HCT116 (cell line): ENCODE data around the gene SH2D7. TPM values are rescaled to one million over a fixed set of nuclear protein-coding genes. Genes with fewer than 3 reads are reported as not detected.

Experiments used
- ATAC-seq: fragments of 200-7000 bp; cut with Tn5 transposase; 2 replicates; pipeline ENCODE4 v1.9.1; 2020; ENCODE audit warnings: mild to moderate bottlenecking, moderate library complexity
- BruUV-seq: library from RNA; stranded (reverse); fragments of 400-500 nt; replicated peaks from 2 replicates; lab custom pipeline; 2021; lab: Mats Ljungman, UMichigan
- CTCF ChIA-PET: fragments of 300-600 bp; sonication (Branson Sonifier 250); formaldehyde crosslinking; loops from one replicate; lab custom pipeline; 2021; ENCODE audit warnings: antibody characterized with exemption; lab: Charles Lee
- POLR2A ChIA-PET: fragments of 300-600, 350-600 bp; sonication (Branson Sonifier 250); formaldehyde crosslinking; loops from one replicate; lab custom pipeline; 2021; ENCODE audit warnings: antibody characterized with exemption; lab: Charles Lee
- RAD21 ChIA-PET, 2 experiments: fragments of 300-600 bp; sonication (Branson Sonifier 250); formaldehyde crosslinking; loops; one replicate each; lab custom pipeline; 2023; ENCODE audit warnings: low total read pairs in 2 of 2; ENCODE audit not compliant: uncharacterized antibody in 2 of 2, unreplicated experiment in 2 of 2, low non-redundant PET in 1 of 2; lab: Charles Lee
- DNase-seq: peaks from one replicate; pipeline ENCODE4 v3.0.0-alpha.2; 2010; ENCODE audit warnings: low read depth, low spot score
- H2AFZ ChIP-seq: fragments of 200-600 bp; shearing (Covaris generic), sonication (generic); 2 replicates; pipeline ENCODE4 v1.6.1; 2017; ENCODE audit warnings: low read depth, mixed run types, mixed read lengths, antibody characterized with exemption, low read length; ENCODE audit not compliant: poor library complexity, severe bottlenecking
- H3K27ac ChIP-seq: 2 replicates; pipeline ENCODE4 v1.5.1; 2012; ENCODE audit warnings: low read depth, low read length
- H3K27me3 ChIP-seq: fragments of 200-600 bp; sonication (generic); 2 replicates; pipeline ENCODE4 v1.6.1; 2016; ENCODE audit warnings: mixed run types, low read length, mixed read lengths; ENCODE audit not compliant: insufficient read depth
- H3K36me3 ChIP-seq, 2 experiments: fragments of 200-500 bp in 1 of 2; fragments of 200-600 bp in 1 of 2; sonication (Bioruptor generic) in 1 of 2; sonication (generic) in 1 of 2; 2 replicates each; pipeline versions ENCODE4 v1.5.1 to v1.6.1; 2014 to 2016; ENCODE audit warnings: low read length in 2 of 2, inconsistent platforms in 1 of 2, mixed read lengths in 1 of 2, mixed run types in 1 of 2; ENCODE audit not compliant: insufficient read depth in 2 of 2, control insufficient read depth in 1 of 2
- H3K4me1 ChIP-seq, 2 experiments: fragments of 200-600 bp in 1 of 2; sonication (generic) in 1 of 2; 2 replicates each; pipeline versions ENCODE4 v1.5.1 to v1.6.1; 2012 to 2017; ENCODE audit warnings: low read length in 2 of 2, inconsistent platforms in 1 of 2, mild to moderate bottlenecking in 1 of 2, mixed read lengths in 1 of 2, mixed run types in 1 of 2, moderate library complexity in 1 of 2; ENCODE audit not compliant: insufficient read depth in 2 of 2, control insufficient read depth in 1 of 2
- H3K4me2 ChIP-seq: fragments of 200-600 bp; sonication (generic); 2 replicates; pipeline ENCODE4 v1.6.1; 2017; ENCODE audit warnings: mixed run types, low read length, mixed read lengths
- H3K4me3 ChIP-seq, 2 experiments: fragments of 200-600 bp in 1 of 2; sonication (generic) in 1 of 2; replicated peaks in 1 of 2; 2 replicates each; pipeline ENCODE4 v1.5.1; 2011 to 2016; ENCODE audit warnings: low read length in 2 of 2, control low read depth in 1 of 2, low read depth in 1 of 2, mild to moderate bottlenecking in 1 of 2, mixed read lengths in 1 of 2, mixed run types in 1 of 2
- H3K79me2 ChIP-seq: fragments of 200-600 bp; sonication (generic); 2 replicates; pipeline ENCODE4 v1.6.1; 2017; ENCODE audit warnings: mild to moderate bottlenecking, mixed run types, low read length, moderate library complexity, mixed read lengths; ENCODE audit not compliant: insufficient read depth
- H3K9ac ChIP-seq: fragments of 200-600 bp; sonication (generic); 2 replicates; pipeline ENCODE4 v1.6.1; 2016; ENCODE audit warnings: low read length, mixed read lengths
- H3K9me2 ChIP-seq: fragments of 200-600 bp; sonication (generic), shearing (Covaris generic); 2 replicates; pipeline ENCODE4 v1.6.1; 2017; ENCODE audit warnings: mixed run types, mild to moderate bottlenecking, moderate library complexity; ENCODE audit not compliant: insufficient read depth
- H3K9me3 ChIP-seq, 2 experiments: fragments of 200-500 bp in 1 of 2; fragments of 200-600 bp in 1 of 2; sonication (Bioruptor generic) in 1 of 2; sonication (generic) in 1 of 2; 2 replicates each; pipeline ENCODE4 v1.6.1; 2014 to 2017; ENCODE audit warnings: low read length in 2 of 2, mixed read lengths in 2 of 2, inconsistent platforms in 1 of 2, low read depth in 1 of 2, mild to moderate bottlenecking in 1 of 2, mixed run types in 1 of 2, moderate library complexity in 1 of 2; ENCODE audit not compliant: control insufficient read depth in 1 of 2, insufficient read depth in 1 of 2
- H4K20me1 ChIP-seq: fragments of 200-600 bp; sonication (generic), shearing (Covaris generic); 2 replicates; pipeline ENCODE4 v1.6.1; 2017; ENCODE audit warnings: mixed run types, mild to moderate bottlenecking, moderate library complexity; ENCODE audit not compliant: insufficient read depth
- CBX3 ChIP-seq: IDR thresholded peaks from 2 replicates; pipeline ENCODE4 v1.6.1; 2012; ENCODE audit warnings: low read depth
- CEBPB ChIP-seq: IDR thresholded peaks from 2 replicates; pipeline ENCODE4 v1.6.1; 2012; ENCODE audit warnings: low read depth
- CTCF ChIP-seq, 3 experiments: fragments of 200-600 bp in 1 of 3; sonication (generic) in 1 of 3; IDR thresholded peaks in 2 of 3; conservative IDR thresholded peaks in 1 of 3; 2 replicates each; pipeline ENCODE4 v1.5.1; 2012 to 2017; ENCODE audit warnings: low read depth in 2 of 3, low read length in 2 of 3, antibody characterized with exemption in 1 of 3, borderline replicate concordance in 1 of 3, control low read depth in 1 of 3, mild to moderate bottlenecking in 1 of 3, mixed read lengths in 1 of 3, mixed run types in 1 of 3, moderate library complexity in 1 of 3; ENCODE audit not compliant: insufficient read depth in 1 of 3
- ELF1 ChIP-seq: IDR thresholded peaks from 2 replicates; pipeline ENCODE4 v1.6.1; 2012; ENCODE audit warnings: low read depth, borderline replicate concordance
- JUND ChIP-seq: IDR thresholded peaks from 2 replicates; pipeline ENCODE4 v1.6.1; 2012
- POLR2A ChIP-seq: IDR thresholded peaks from 2 replicates; pipeline ENCODE4 v1.7.0; 2011; ENCODE audit warnings: borderline replicate concordance; ENCODE audit not compliant: insufficient read depth, insufficient read length; ENCODE audit errors: extremely low read depth
- POLR2AphosphoS5 ChIP-seq: IDR thresholded peaks from 2 replicates; pipeline ENCODE4 v1.6.1; 2011; ENCODE audit warnings: mild to moderate bottlenecking, low read depth, low read length, moderate library complexity
- RAD21 ChIP-seq: IDR thresholded peaks from 2 replicates; pipeline ENCODE4 v1.6.1; 2012; ENCODE audit warnings: low read depth, mild to moderate bottlenecking
- REST ChIP-seq: IDR thresholded peaks from 2 replicates; pipeline ENCODE4 v1.6.1; 2012; ENCODE audit warnings: low read depth
- SIN3A ChIP-seq: IDR thresholded peaks from 2 replicates; pipeline ENCODE4 v1.6.1; 2012; ENCODE audit warnings: low read depth
- SP1 ChIP-seq: IDR thresholded peaks from 2 replicates; pipeline ENCODE4 v1.6.1; 2012; ENCODE audit warnings: low read depth
- SRF ChIP-seq: IDR thresholded peaks from 2 replicates; pipeline ENCODE4 v1.6.1; 2012; ENCODE audit warnings: low read depth
- YY1 ChIP-seq: IDR thresholded peaks from 2 replicates; pipeline ENCODE4 v1.6.1; 2011; ENCODE audit warnings: low read length, low read depth, moderate library complexity, mild to moderate bottlenecking; ENCODE audit not compliant: insufficient replicate concordance; ENCODE audit errors: extremely low read depth
- ZBTB33 ChIP-seq: IDR thresholded peaks from 2 replicates; pipeline ENCODE4 v1.6.1; 2011; ENCODE audit warnings: mild to moderate bottlenecking, low read length, moderate library complexity; ENCODE audit not compliant: insufficient replicate concordance; ENCODE audit errors: extremely low read depth
- ZFX ChIP-seq: fragments of 450-650 bp; IDR thresholded peaks from 2 replicates; pipeline ENCODE4 v1.6.1; 2017
- intact Hi-C: fragments of 100-400 bp; cut with micrococcal nuclease; formaldehyde crosslinking; loops from 2 replicates; pipeline ENCODE4 v1.10.0; 2022
- total RNA-seq: library from RNA; stranded (reverse); gene quantifications from one replicate; pipeline ENCODE4 v1.2.1, GENCODE V29; 2021; ENCODE audit not compliant: unreplicated experiment
- TF ChIP-seq, protein P1 (sequence below): IDR thresholded peaks from 2 replicates; pipeline ENCODE4 v1.6.1; 2012
- TF ChIP-seq, protein P2 (sequence below): IDR thresholded peaks from 2 replicates; pipeline ENCODE4 v1.6.1; 2012

Gene SH2D7
- total RNA-seq, 1 experiment from 2014 or later = not detected

DNA sequence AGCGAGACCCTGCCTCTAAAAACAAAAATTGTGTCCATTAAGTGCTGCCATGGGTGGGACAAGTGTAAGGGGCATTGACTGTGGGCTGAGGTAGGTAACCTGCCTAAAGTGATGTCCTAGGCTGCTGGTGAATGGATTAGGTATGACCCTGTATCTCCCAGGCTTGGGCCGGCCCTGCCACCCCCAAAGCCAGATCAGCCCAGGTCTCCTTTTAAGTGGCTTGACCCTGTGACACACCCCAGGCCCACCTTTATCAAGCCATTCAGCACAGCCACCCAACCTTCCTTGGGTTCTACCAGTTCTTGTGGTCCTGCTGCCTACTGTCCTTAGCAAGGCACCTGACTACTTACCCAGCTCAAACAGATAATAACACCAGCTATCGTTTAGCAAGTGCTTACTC is 20.2 kb downstream of the SH2D7 start (continued):
- no peak for TF ChIP-seq ZBTB33
- TF ChIP-seq, protein P1, sequence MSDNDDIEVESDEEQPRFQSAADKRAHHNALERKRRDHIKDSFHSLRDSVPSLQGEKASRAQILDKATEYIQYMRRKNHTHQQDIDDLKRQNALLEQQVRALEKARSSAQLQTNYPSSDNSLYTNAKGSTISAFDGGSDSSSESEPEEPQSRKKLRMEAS = no peak
- TF ChIP-seq ELF1 = no peak
- TF ChIP-seq SP1 = no peak
- no peak for TF ChIP-seq YY1
- TF ChIP-seq, all 23 proteins: peak for 0

DNA sequence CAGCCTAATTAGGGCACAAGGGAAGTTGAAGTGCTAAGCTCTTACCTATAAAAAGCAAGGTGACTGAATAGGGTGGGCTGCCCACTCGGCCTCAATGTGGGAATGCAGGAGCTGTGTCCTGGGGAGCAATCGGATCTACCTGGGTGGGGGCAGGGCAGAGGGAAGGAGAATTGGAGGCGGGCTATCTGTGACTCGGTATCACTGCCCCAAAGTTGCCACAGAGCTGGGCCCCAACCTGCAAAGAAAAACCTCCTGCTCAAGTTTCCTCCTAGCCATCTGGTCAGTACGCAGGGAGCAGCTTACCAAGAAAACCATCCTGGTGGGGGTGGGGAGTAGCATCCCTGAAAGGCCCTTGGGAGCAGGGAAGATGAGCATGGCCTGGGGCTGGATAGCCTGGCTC is 28.2 kb downstream of the SH2D7 start:
- H3K9me2 ChIP-seq = no peaks in the 10 kb centered on the region
- H2AFZ ChIP-seq = no peak overlapping the region
- no peak for TF ChIP-seq JUND
- no peak for TF ChIP-seq SRF
- no peak for TF ChIP-seq CBX3
- no peak for TF ChIP-seq POLR2AphosphoS5
- TF ChIP-seq ZFX = no peak
- TF ChIP-seq, protein P1 = no peak
- TF ChIP-seq RAD21 = no peak
- no peak for TF ChIP-seq SIN3A
- TF ChIP-seq, protein P2, sequence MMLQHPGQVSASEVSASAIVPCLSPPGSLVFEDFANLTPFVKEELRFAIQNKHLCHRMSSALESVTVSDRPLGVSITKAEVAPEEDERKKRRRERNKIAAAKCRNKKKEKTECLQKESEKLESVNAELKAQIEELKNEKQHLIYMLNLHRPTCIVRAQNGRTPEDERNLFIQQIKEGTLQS = no peak
- no peak for TF ChIP-seq POLR2A
- no peak for TF ChIP-seq ELF1
- no peak for TF ChIP-seq REST
- no peak for TF ChIP-seq SP1
- TF ChIP-seq CEBPB = no peak
- TF ChIP-seq CTCF (IDR thresholded peaks at IDR 0.05 in 2 of 3, conservative IDR thresholded peaks at IDR 0.05 in 1 of 3; ENCODE audit: borderline replicate concordance in 1 of 3, insufficient read depth in 1 of 3, low read depth in 2 of 3, low read length in 2 of 3) = no peak
- TF ChIP-seq, all 23 proteins: peak for 0
- Histone ChIP-seq H3K9me3 (no peaks in the 10 kb centered on the region), H3K4me3 (no peak overlapping the region), H3K27me3 (no peaks in the 10 kb centered on the region), H4K20me1 (no peaks in the 10 kb centered on the region), H3K4me2 (no peak overlapping the region), H3K27ac (no peak overlapping the region), H3K9ac (no peak overlapping the region), H3K4me1 (no peaks in the 10 kb centered on the region), H3K36me3 (no peaks in the 10 kb centered on the region), H3K79me2 (no peaks in the 10 kb centered on the region)
- CTCF ChIA-PET = no interaction called here
- POLR2A ChIA-PET = no interaction called here
- ATAC-seq (no peak), DNase-seq (no peak)
- intact Hi-C loops = no loop called here
- RAD21 ChIA-PET = no interaction called here
- no TSS peak for BruUV-seq
